Neural cell (in vitro differentiated cells): ENCODE data around the gene PLIN4. TPM values are rescaled to one million over a fixed set of nuclear protein-coding genes. Genes with fewer than 3 reads are reported as not detected.

ENCODE experiments used
- H2AFZ ChIP-seq: fragments of 200-600, 300-800 bp; sonication (generic), shearing (Covaris generic); 2 replicates; pipeline ENCODE4 v1.6.0; 2014; ENCODE audit warnings: low read depth, mild to moderate bottlenecking, antibody characterized with exemption, low read length, moderate library complexity
- H3F3A ChIP-seq: fragments of 200-600 bp; shearing (Covaris generic); 2 replicates; pipeline ENCODE4 v1.6.1; 2016; ENCODE audit warnings: mild to moderate bottlenecking, moderate library complexity, mixed read lengths, antibody characterized with exemption, low read length; ENCODE audit not compliant: insufficient read depth, poor library complexity, severe bottlenecking
- H3K27ac ChIP-seq: fragments of 200-600, 300-800 bp; sonication (generic), shearing (Covaris generic); 2 replicates; pipeline ENCODE4 v1.5.1; 2014; ENCODE audit warnings: mild to moderate bottlenecking, low read length, moderate library complexity
- H3K27me3 ChIP-seq: fragments of 300-800, 200-600 bp; sonication (generic), shearing (Covaris generic); 2 replicates; pipeline ENCODE4 v1.6.0; 2014; ENCODE audit warnings: mild to moderate bottlenecking, low read depth, low read length, moderate library complexity; ENCODE audit not compliant: insufficient read depth
- H3K36me3 ChIP-seq: fragments of 300-800, 200-600 bp; sonication (generic), shearing (Covaris generic); 2 replicates; pipeline ENCODE4 v1.5.1; 2014; ENCODE audit warnings: mild to moderate bottlenecking, antibody characterized with exemption, low read length, moderate library complexity; ENCODE audit not compliant: insufficient read depth
- H3K4me2 ChIP-seq: fragments of 300-800, 200-600 bp; sonication (generic), shearing (Covaris generic); 2 replicates; pipeline ENCODE4 v1.6.0; 2014; ENCODE audit warnings: mild to moderate bottlenecking, low read length
- H3K4me3 ChIP-seq: fragments of 300-800, 200-600 bp; sonication (generic), shearing (Covaris generic); 2 replicates; pipeline ENCODE4 v1.5.1; 2014; ENCODE audit warnings: mild to moderate bottlenecking, low read length, moderate library complexity
- H3K79me2 ChIP-seq: fragments of 200-600 bp; shearing (Covaris generic); replicated peaks from 2 replicates; pipeline ENCODE4 v1.6.0; 2014; ENCODE audit warnings: mild to moderate bottlenecking, low read length, moderate library complexity; ENCODE audit not compliant: insufficient read depth
- H3K9ac ChIP-seq: fragments of 300-800, 200-600 bp; sonication (generic), shearing (Covaris generic); 2 replicates; pipeline ENCODE4 v1.6.1; 2016; ENCODE audit warnings: mild to moderate bottlenecking, low read length, mixed read lengths
- H3K9me2 ChIP-seq: fragments of 200-600 bp; shearing (Covaris generic); 2 replicates; pipeline ENCODE4 v1.6.1; 2016; ENCODE audit warnings: mild to moderate bottlenecking, low read length, mixed read lengths; ENCODE audit not compliant: insufficient read depth
- H3K9me3 ChIP-seq: fragments of 200-600, 300-800 bp; sonication (generic), shearing (Covaris generic); 2 replicates; pipeline ENCODE4 v1.6.1; 2016; ENCODE audit warnings: mild to moderate bottlenecking, mixed run types, low read length, moderate library complexity, mixed read lengths
- H4K20me1 ChIP-seq: fragments of 200-600 bp; shearing (Covaris generic); 2 replicates; pipeline ENCODE4 v1.6.1; 2016; ENCODE audit warnings: mild to moderate bottlenecking, mixed run types; ENCODE audit not compliant: insufficient read depth
- EP300 ChIP-seq: fragments of 450-650 bp; conservative IDR thresholded peaks from 2 replicates; pipeline ENCODE4 v1.6.1; 2014; ENCODE audit warnings: antibody characterized with exemption, mild to moderate bottlenecking, moderate library complexity; ENCODE audit not compliant: poor library complexity, severe bottlenecking
- EZH2 ChIP-seq: fragments of 200-600, 300-800 bp; shearing (Covaris generic), sonication (generic); IDR thresholded peaks from 2 replicates; pipeline ENCODE4 v1.6.1; 2014; ENCODE audit warnings: antibody characterized with exemption, low read length, borderline replicate concordance, mild to moderate bottlenecking; ENCODE audit not compliant: insufficient read depth, poor library complexity, severe bottlenecking
- MXI1 ChIP-seq: fragments of 450-650 bp; conservative IDR thresholded peaks from 2 replicates; pipeline ENCODE4 v1.6.1; 2014; ENCODE audit warnings: antibody characterized with exemption, mild to moderate bottlenecking; ENCODE audit not compliant: poor library complexity, severe bottlenecking
- POLR2AphosphoS5 ChIP-seq: IDR thresholded peaks from 2 replicates; pipeline ENCODE4 v1.6.1; 2012
- RAD21 ChIP-seq: fragments of 450-650 bp; conservative IDR thresholded peaks from 2 replicates; pipeline ENCODE4 v1.6.1; 2014; ENCODE audit warnings: antibody characterized with exemption, mild to moderate bottlenecking, moderate library complexity
- SMC3 ChIP-seq: fragments of 450-650 bp; conservative IDR thresholded peaks from 2 replicates; pipeline ENCODE4 v1.6.1; 2014; ENCODE audit warnings: antibody characterized with exemption, mild to moderate bottlenecking, moderate library complexity; ENCODE audit not compliant: poor library complexity
- TAF1 ChIP-seq: IDR thresholded peaks from 2 replicates; pipeline ENCODE4 v1.6.1; 2012; ENCODE audit warnings: low read depth
- polyA plus RNA-seq: library from polyadenylated mRNA; depleted of rRNA; stranded (reverse); fragments of >200 nt; gene quantifications from 2 replicates; pipeline ENCODE4 v1.2.3, GENCODE V29; 2014
- TF ChIP-seq, protein P1 (sequence below): fragments of 450-650 bp; IDR thresholded peaks from 2 replicates; pipeline ENCODE4 v1.5.1; 2014; ENCODE audit warnings: antibody characterized with exemption, mild to moderate bottlenecking, moderate library complexity; ENCODE audit not compliant: poor library complexity, severe bottlenecking
- TF ChIP-seq, protein P2 (sequence below): IDR thresholded peaks from 2 replicates; pipeline ENCODE4 v1.6.1; 2012; ENCODE audit warnings: borderline replicate concordance

PLIN4 gene
- polyA plus RNA-seq, 1 donor from 2014 or later, result not detected

DNA sequence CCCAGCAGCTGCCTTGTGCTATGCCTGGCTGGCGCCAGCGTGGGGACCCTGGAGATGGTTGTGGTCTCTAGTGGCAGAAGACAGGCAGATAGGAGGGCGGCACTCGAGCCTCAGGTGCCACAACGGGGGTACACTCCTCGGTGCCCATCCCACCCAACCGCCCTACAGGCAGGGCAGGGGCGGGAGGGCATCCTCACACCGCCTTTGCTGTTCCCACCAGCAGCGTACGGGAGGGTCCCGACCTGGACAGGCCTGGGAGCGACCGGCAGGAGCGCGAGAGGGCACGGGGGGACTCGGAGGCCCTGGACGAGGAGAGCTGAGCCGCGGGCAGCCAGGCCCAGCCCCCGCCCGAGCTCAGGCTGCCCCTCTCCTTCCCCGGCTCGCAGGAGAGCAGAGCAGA, 16.6 kb downstream of the PLIN4 start:
- Histone ChIP-seq H3K9ac (no peak overlapping the region), H3K4me3 (no peak overlapping the region)

DNA sequence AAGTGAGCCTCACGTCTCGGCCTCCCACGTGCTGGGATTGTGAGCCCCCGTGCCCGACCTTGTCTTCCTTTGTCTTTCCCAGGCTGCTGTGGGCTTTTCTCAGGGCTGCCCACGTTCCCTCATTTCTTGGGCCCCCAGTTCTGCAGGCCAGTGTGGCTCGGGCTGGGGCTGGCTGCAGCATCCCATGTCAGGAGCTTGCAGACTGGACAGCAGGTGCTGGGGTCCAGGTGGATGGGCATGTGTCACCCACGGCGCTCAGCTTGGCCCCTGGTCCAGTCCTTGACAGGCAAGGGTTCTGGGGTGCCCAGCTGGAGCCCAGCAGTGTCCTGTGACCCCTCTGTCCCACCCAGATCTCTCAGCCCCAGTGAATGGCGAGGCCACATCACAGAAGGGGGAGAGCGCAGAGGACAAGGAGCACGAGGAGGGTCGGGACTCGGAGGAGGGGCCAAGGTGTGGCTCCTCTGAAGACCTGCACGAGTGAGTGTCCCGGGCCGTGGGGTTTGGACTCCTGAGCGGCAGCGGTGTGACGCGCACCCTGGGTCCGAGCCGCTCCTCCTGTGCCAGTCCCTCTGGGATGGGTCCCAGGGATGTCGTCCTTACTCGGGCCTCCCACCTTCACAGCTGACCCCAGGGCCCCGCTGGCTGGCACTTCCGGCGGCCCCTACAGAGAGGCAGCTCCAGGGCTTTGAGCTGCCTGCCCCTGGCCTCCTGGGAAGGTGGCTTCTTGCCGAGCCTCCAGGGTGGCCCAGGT, 17.3 kb downstream of the PLIN4 start:
- Histone ChIP-seq H2AFZ (no peak overlapping the region), H3K4me3 (no peak overlapping the region), H3K27ac (no peak overlapping the region), H3K27me3 (no peaks in the 10 kb centered on the region), H3F3A (no peaks in the 10 kb centered on the region), H3K9me2 (no peaks in the 10 kb centered on the region), H4K20me1 (no peaks in the 10 kb centered on the region), H3K79me2 (no peaks in the 10 kb centered on the region), H3K36me3 (no peaks in the 10 kb centered on the region), H3K4me2 (no peak overlapping the region), H3K9me3 (no peaks in the 10 kb centered on the region), H3K9ac (no peak overlapping the region)
- TF ChIP-seq SMC3 (no peak), POLR2AphosphoS5 (no peak), EP300 (no peak), RAD21 (no peak), TAF1 (no peak), MXI1 (no peak), EZH2 (no peak)
- TF ChIP-seq, protein P1, sequence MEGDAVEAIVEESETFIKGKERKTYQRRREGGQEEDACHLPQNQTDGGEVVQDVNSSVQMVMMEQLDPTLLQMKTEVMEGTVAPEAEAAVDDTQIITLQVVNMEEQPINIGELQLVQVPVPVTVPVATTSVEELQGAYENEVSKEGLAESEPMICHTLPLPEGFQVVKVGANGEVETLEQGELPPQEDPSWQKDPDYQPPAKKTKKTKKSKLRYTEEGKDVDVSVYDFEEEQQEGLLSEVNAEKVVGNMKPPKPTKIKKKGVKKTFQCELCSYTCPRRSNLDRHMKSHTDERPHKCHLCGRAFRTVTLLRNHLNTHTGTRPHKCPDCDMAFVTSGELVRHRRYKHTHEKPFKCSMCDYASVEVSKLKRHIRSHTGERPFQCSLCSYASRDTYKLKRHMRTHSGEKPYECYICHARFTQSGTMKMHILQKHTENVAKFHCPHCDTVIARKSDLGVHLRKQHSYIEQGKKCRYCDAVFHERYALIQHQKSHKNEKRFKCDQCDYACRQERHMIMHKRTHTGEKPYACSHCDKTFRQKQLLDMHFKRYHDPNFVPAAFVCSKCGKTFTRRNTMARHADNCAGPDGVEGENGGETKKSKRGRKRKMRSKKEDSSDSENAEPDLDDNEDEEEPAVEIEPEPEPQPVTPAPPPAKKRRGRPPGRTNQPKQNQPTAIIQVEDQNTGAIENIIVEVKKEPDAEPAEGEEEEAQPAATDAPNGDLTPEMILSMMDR, result no peak
- TF ChIP-seq, protein P2, sequence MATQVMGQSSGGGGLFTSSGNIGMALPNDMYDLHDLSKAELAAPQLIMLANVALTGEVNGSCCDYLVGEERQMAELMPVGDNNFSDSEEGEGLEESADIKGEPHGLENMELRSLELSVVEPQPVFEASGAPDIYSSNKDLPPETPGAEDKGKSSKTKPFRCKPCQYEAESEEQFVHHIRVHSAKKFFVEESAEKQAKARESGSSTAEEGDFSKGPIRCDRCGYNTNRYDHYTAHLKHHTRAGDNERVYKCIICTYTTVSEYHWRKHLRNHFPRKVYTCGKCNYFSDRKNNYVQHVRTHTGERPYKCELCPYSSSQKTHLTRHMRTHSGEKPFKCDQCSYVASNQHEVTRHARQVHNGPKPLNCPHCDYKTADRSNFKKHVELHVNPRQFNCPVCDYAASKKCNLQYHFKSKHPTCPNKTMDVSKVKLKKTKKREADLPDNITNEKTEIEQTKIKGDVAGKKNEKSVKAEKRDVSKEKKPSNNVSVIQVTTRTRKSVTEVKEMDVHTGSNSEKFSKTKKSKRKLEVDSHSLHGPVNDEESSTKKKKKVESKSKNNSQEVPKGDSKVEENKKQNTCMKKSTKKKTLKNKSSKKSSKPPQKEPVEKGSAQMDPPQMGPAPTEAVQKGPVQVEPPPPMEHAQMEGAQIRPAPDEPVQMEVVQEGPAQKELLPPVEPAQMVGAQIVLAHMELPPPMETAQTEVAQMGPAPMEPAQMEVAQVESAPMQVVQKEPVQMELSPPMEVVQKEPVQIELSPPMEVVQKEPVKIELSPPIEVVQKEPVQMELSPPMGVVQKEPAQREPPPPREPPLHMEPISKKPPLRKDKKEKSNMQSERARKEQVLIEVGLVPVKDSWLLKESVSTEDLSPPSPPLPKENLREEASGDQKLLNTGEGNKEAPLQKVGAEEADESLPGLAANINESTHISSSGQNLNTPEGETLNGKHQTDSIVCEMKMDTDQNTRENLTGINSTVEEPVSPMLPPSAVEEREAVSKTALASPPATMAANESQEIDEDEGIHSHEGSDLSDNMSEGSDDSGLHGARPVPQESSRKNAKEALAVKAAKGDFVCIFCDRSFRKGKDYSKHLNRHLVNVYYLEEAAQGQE, result no peak

More for the DNA sequence above, 16.6 kb downstream of the PLIN4 start:
- no peaks in the 10 kb centered on the region for H3K27me3 ChIP-seq
- H3F3A ChIP-seq, result no peaks in the 10 kb centered on the region
- no peak overlapping the region for H2AFZ ChIP-seq
- H3K36me3 ChIP-seq, result no peaks in the 10 kb centered on the region
- no peak overlapping the region for H3K27ac ChIP-seq
- no peaks in the 10 kb centered on the region for H3K9me3 ChIP-seq
- no peaks in the 10 kb centered on the region for H3K9me2 ChIP-seq
- TF ChIP-seq SMC3 (no peak), TAF1 (no peak), RAD21 (no peak), POLR2AphosphoS5 (no peak)
- TF ChIP-seq, protein P1, result no peak
- TF ChIP-seq, protein P2, result no peak
- H3K4me2 ChIP-seq, result no peak overlapping the region
- H3K79me2 ChIP-seq, result no peaks in the 10 kb centered on the region
- no peaks in the 10 kb centered on the region for H4K20me1 ChIP-seq
